A549 (cell line): Measurements from ENCODE around the gene CLEC16A.

Experiments
- CHD2 ChIP-seq: fragments of 150-350 bp; IDR thresholded peaks from 2 replicates; pipeline ENCODE4 v1.6.1; 2014; ENCODE audit warnings: low read length; ENCODE audit not compliant: partially characterized antibody
- HDAC2 ChIP-seq: fragments of 200-600 bp; sonication (generic); IDR thresholded peaks from 2 replicates; pipeline ENCODE4 v1.6.1; 2016
- KDM1A ChIP-seq: fragments of 200-600 bp; sonication (generic); IDR thresholded peaks from 2 replicates; pipeline ENCODE4 v1.6.1; 2016; ENCODE audit warnings: low read depth, mild to moderate bottlenecking
- KDM5A ChIP-seq: fragments of 200-600 bp; sonication (generic); IDR thresholded peaks from 2 replicates; pipeline ENCODE4 v1.6.1; 2016; ENCODE audit warnings: antibody characterized with exemption, mild to moderate bottlenecking
- MAFK ChIP-seq: fragments of 450-650 bp; IDR thresholded peaks from 2 replicates; pipeline ENCODE4 v1.6.1; 2014; ENCODE audit not compliant: partially characterized antibody
- MAZ ChIP-seq: fragments of 150-350 bp; IDR thresholded peaks from 2 replicates; pipeline ENCODE4 v1.6.1; 2014; ENCODE audit warnings: antibody characterized with exemption, low read depth, low read length, borderline replicate concordance
- NPAS2 ChIP-seq: fragments of 250-450 bp; sonication (Bioruptor Pico); IDR thresholded peaks from 2 replicates; pipeline ENCODE4 v1.8.0; 2022; ENCODE audit warnings: mild to moderate bottlenecking, moderate library complexity, borderline replicate concordance
- SREBF2 ChIP-seq: fragments of 450-650 bp; IDR thresholded peaks from 2 replicates; pipeline ENCODE4 v1.6.1; 2014; ENCODE audit warnings: mild to moderate bottlenecking, moderate library complexity
- USF2 ChIP-seq: fragments of 450-650 bp; IDR thresholded peaks from 2 replicates; pipeline ENCODE4 v1.6.1; 2014; ENCODE audit warnings: antibody characterized with exemption
- ZFP36 ChIP-seq: fragments of 450-650 bp; IDR thresholded peaks from 2 replicates; pipeline ENCODE4 v1.6.1; 2014; ENCODE audit warnings: borderline replicate concordance; ENCODE audit not compliant: partially characterized antibody
- TF ChIP-seq, protein P1 (sequence below): fragments of >200 bp; sonication (Bioruptor Twin); formaldehyde crosslinking; IDR thresholded peaks from 3 replicates; pipeline ENCODE4 v1.5.1; 2016
- TF ChIP-seq, protein P2 (sequence below): fragments of 250-450 bp; sonication (Bioruptor Pico); IDR thresholded peaks from 2 replicates; pipeline ENCODE4 v1.5.0; 2021; ENCODE audit warnings: mild to moderate bottlenecking, moderate library complexity, borderline replicate concordance
- TF ChIP-seq, protein P3 (sequence below): IDR thresholded peaks from 2 replicates; pipeline ENCODE4 v1.6.1; 2012

- TF ChIP-seq CHD2 (no peak), ZFP36 (no peak), USF2 (no peak), KDM1A (no peak), MAFK (no peak), KDM5A (no peak), SREBF2 (no peak), MAZ (no peak), NPAS2 (CRISPR knock-in tag) (no peak), HDAC2 (no peak)
- TF ChIP-seq, protein P1, sequence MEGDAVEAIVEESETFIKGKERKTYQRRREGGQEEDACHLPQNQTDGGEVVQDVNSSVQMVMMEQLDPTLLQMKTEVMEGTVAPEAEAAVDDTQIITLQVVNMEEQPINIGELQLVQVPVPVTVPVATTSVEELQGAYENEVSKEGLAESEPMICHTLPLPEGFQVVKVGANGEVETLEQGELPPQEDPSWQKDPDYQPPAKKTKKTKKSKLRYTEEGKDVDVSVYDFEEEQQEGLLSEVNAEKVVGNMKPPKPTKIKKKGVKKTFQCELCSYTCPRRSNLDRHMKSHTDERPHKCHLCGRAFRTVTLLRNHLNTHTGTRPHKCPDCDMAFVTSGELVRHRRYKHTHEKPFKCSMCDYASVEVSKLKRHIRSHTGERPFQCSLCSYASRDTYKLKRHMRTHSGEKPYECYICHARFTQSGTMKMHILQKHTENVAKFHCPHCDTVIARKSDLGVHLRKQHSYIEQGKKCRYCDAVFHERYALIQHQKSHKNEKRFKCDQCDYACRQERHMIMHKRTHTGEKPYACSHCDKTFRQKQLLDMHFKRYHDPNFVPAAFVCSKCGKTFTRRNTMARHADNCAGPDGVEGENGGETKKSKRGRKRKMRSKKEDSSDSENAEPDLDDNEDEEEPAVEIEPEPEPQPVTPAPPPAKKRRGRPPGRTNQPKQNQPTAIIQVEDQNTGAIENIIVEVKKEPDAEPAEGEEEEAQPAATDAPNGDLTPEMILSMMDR: no peak
- TF ChIP-seq, protein P2, sequence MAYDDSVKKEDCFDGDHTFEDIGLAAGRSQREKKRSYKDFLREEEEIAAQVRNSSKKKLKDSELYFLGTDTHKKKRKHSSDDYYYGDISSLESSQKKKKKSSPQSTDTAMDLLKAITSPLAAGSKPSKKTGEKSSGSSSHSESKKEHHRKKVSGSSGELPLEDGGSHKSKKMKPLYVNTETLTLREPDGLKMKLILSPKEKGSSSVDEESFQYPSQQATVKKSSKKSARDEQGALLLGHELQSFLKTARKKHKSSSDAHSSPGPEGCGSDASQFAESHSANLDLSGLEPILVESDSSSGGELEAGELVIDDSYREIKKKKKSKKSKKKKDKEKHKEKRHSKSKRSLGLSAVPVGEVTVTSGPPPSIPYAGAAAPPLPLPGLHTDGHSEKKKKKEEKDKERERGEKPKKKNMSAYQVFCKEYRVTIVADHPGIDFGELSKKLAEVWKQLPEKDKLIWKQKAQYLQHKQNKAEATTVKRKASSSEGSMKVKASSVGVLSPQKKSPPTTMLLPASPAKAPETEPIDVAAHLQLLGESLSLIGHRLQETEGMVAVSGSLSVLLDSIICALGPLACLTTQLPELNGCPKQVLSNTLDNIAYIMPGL (CRISPR knock-in tag): no peak
- TF ChIP-seq, protein P3, sequence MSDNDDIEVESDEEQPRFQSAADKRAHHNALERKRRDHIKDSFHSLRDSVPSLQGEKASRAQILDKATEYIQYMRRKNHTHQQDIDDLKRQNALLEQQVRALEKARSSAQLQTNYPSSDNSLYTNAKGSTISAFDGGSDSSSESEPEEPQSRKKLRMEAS: no peak
Measured at GRCh38 chr16:11015076-11015475, 70.7 kb downstream of the CLEC16A start.
